WTC11 (cell line): ENCODE measurements around the gene KLHL22. TPM values are rescaled to one million over a fixed set of nuclear protein-coding genes. Genes with fewer than 3 reads are reported as not detected.
A peak's percentile ranks its signal among the peaks of the same experiment; 100 is the strongest.

ENCODE experiments used
- ATAC-seq: fragments of 200-7000 bp; cut with Tn5 transposase; 2 replicates; pipeline ENCODE4 v1.10.0; 2021; ENCODE audit warnings: mild to moderate bottlenecking, moderate library complexity
- CTCF ChIA-PET: fragments of 300-600 bp; sonication (Branson Sonifier 250); formaldehyde crosslinking; loops from one replicate; lab custom pipeline; 2021; ENCODE audit warnings: antibody characterized with exemption; lab: Charles Lee
- POLR2A ChIA-PET: fragments of 350-600 bp; sonication (Branson Sonifier 250); formaldehyde crosslinking; loops from one replicate; lab custom pipeline; 2021; ENCODE audit warnings: antibody characterized with exemption; lab: Charles Lee
- DNase-seq: peaks from one replicate; pipeline ENCODE4 v3.0.0; 2021; ENCODE audit warnings: low spot score
- H3K27ac Mint-ChIP-seq: 2 replicates; pipeline ENCODE4 v1.8.0; 2021; ENCODE audit warnings: mixed read lengths
- H3K27me3 Mint-ChIP-seq: 2 replicates; pipeline ENCODE4 v1.8.0; 2021; ENCODE audit warnings: low read depth, mild to moderate bottlenecking, moderate library complexity, mixed read lengths
- H3K36me3 Mint-ChIP-seq: 2 replicates; pipeline ENCODE4 v1.8.0; 2021; ENCODE audit warnings: mixed read lengths
- H3K4me1 Mint-ChIP-seq: 2 replicates; pipeline ENCODE4 v1.8.0; 2022; ENCODE audit warnings: mixed read lengths
- H3K4me3 Mint-ChIP-seq: 2 replicates; pipeline ENCODE4 v1.8.0; 2021; ENCODE audit warnings: mild to moderate bottlenecking, moderate library complexity, mixed read lengths
- H3K9me3 Mint-ChIP-seq: 2 replicates; pipeline ENCODE4 v1.8.0; 2021; ENCODE audit warnings: mixed read lengths
- ATF1 ChIP-seq: sonication (generic); formaldehyde crosslinking; IDR thresholded peaks from 2 replicates; pipeline ENCODE4 v1.8.1; 2023; ENCODE audit warnings: mild to moderate bottlenecking, moderate library complexity, missing genetic modification reagents
- CREB1 ChIP-seq: sonication (generic); formaldehyde crosslinking; IDR thresholded peaks from 2 replicates; pipeline ENCODE4 v1.8.0; 2023; ENCODE audit warnings: mild to moderate bottlenecking, missing genetic modification reagents
- ELF4 ChIP-seq: sonication (generic); formaldehyde crosslinking; IDR thresholded peaks from 2 replicates; pipeline ENCODE4 v1.8.1; 2022; ENCODE audit warnings: low read depth, mild to moderate bottlenecking, moderate library complexity, missing genetic modification reagents
- ETV6 ChIP-seq: sonication (generic); formaldehyde crosslinking; IDR thresholded peaks from 2 replicates; pipeline ENCODE4 v1.8.1; 2022; ENCODE audit warnings: mild to moderate bottlenecking, missing genetic modification reagents
- GRHL2 ChIP-seq: fragments of 250-450 bp; sonication (Bioruptor Pico); IDR thresholded peaks from 2 replicates; pipeline ENCODE4 v1.8.0; 2022; ENCODE audit warnings: mild to moderate bottlenecking, moderate library complexity; ENCODE audit not compliant: insufficient replicate concordance, severe bottlenecking
- HMGA2 ChIP-seq: fragments of 250-450 bp; sonication (Bioruptor Pico); IDR thresholded peaks from 2 replicates; pipeline ENCODE4 v1.4.0; 2021; ENCODE audit warnings: mild to moderate bottlenecking, moderate library complexity
- NFATC4 ChIP-seq: fragments of 250-450 bp; sonication (Bioruptor Pico); IDR thresholded peaks from 2 replicates; pipeline ENCODE4 v1.9.0; 2021; ENCODE audit warnings: mild to moderate bottlenecking
- SOX15 ChIP-seq: fragments of 250-450 bp; sonication (Bioruptor Pico); IDR thresholded peaks from 2 replicates; pipeline ENCODE4 v1.9.0; 2021; ENCODE audit warnings: mild to moderate bottlenecking
- SP1 ChIP-seq: sonication (generic); formaldehyde crosslinking; conservative IDR thresholded peaks from 2 replicates; pipeline ENCODE4 v1.8.1; 2022; ENCODE audit warnings: missing genetic modification reagents
- ZNF138 ChIP-seq: sonication (generic); formaldehyde crosslinking; conservative IDR thresholded peaks from 2 replicates; pipeline ENCODE4 v1.8.1; 2022; ENCODE audit warnings: mild to moderate bottlenecking, moderate library complexity, missing genetic modification reagents
- ZNF317 ChIP-seq: sonication (generic); formaldehyde crosslinking; IDR thresholded peaks from 2 replicates; pipeline ENCODE4 v1.8.1; 2023; ENCODE audit warnings: low read depth, mild to moderate bottlenecking, moderate library complexity, missing genetic modification reagents, borderline replicate concordance
- total RNA-seq: library from RNA; stranded (reverse); gene quantifications from 3 replicates; pipeline ENCODE4 v1.2.3, GENCODE V29; 2021
- TF ChIP-seq, protein P1 (sequence below): fragments of 250-450 bp; sonication (Bioruptor Pico); IDR thresholded peaks from 2 replicates; pipeline ENCODE4 v1.8.0; 2021; ENCODE audit warnings: mild to moderate bottlenecking
- TF ChIP-seq, protein P2 (sequence below): sonication (generic); formaldehyde crosslinking; IDR thresholded peaks from 2 replicates; pipeline ENCODE4 v1.8.1; 2022; ENCODE audit warnings: mild to moderate bottlenecking, moderate library complexity, missing genetic modification reagents
- TF ChIP-seq, protein P3 (sequence below): sonication (generic); formaldehyde crosslinking; IDR thresholded peaks from 2 replicates; pipeline ENCODE4 v1.8.0; 2023; ENCODE audit warnings: mild to moderate bottlenecking, missing genetic modification reagents
- TF ChIP-seq, protein P4 (sequence below): fragments of 200-600 bp; IDR thresholded peaks from 2 replicates; pipeline ENCODE4 v1.8.0; 2022; ENCODE audit warnings: antibody characterized with exemption
- TF ChIP-seq, protein P5 (sequence below): sonication (generic); formaldehyde crosslinking; IDR thresholded peaks from 2 replicates; pipeline ENCODE4 v1.8.1; 2022; ENCODE audit warnings: low read depth, mild to moderate bottlenecking, moderate library complexity, missing genetic modification reagents, borderline replicate concordance

The KLHL22 gene
- total RNA-seq, 1 experiment from 2014 or later = 15.7 TPM

DNA sequence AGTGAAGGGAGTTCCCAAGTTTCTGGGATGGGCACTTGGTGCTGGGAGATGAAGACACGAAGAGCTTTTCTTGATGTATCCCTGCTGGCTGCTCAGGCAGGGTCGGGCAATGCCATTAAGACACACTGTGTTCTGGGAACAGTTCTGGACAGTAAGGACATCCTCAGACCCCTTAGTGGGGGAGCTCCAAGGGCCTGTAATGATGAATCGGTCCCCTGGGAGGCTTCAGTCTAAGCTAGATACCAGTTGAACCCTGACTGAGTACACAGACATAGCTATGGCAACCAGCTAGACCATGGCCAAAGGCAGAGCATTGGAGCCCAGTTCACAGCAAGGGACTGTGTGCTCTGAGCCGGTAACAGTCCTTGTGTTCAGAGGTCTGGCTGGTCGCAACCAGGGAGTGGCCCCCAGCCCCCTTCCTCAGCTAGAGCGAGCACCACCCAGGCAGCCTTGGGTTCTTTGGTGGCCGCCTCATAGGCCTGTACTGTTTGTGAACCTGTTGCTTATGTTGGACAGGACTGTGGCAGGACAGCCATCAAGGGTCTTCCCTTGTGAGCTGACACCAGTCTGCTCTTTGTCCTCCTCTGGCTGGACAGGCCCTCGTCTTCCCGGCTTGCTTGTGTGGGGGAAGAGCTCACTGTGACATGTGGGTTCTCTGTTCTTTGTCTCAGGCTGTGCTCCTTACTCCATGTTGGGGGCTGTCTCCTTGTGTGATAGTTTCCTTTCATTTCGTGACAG lies 36.8 kb upstream of the KLHL22 start:
- Mint-ChIP-seq H3K9me3 (peaks cover 6% of the 10 kb centered on the region), H3K4me1 (peaks cover 29% of the 10 kb centered on the region), H3K27ac (peak overlapping the region; percentile 83), H3K27me3 (no peaks in the 10 kb centered on the region; the same call in 1 of the 2 replicates), H3K36me3 (peaks cover 18% of the 10 kb centered on the region), H3K4me3 (no peak overlapping the region)
- DNase-seq = no peak
- no peak for ATAC-seq
- CTCF ChIA-PET = interaction anchor here (0.6 to 2.9 kb wide), 5 partner anchors 14 to 381 kb away, joined by 3 to 14 read pairs (median 3); no protein-coding TSS in a partner anchor
- TF ChIP-seq ZNF317 = no peak
- TF ChIP-seq ELF4 (CRISPR knock-in tag) = no peak
- TF ChIP-seq ZNF138 (CRISPR knock-in tag) = no peak
- TF ChIP-seq, protein P1, sequence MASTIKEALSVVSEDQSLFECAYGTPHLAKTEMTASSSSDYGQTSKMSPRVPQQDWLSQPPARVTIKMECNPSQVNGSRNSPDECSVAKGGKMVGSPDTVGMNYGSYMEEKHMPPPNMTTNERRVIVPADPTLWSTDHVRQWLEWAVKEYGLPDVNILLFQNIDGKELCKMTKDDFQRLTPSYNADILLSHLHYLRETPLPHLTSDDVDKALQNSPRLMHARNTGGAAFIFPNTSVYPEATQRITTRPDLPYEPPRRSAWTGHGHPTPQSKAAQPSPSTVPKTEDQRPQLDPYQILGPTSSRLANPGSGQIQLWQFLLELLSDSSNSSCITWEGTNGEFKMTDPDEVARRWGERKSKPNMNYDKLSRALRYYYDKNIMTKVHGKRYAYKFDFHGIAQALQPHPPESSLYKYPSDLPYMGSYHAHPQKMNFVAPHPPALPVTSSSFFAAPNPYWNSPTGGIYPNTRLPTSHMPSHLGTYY = no peak
- TF ChIP-seq, protein P2, sequence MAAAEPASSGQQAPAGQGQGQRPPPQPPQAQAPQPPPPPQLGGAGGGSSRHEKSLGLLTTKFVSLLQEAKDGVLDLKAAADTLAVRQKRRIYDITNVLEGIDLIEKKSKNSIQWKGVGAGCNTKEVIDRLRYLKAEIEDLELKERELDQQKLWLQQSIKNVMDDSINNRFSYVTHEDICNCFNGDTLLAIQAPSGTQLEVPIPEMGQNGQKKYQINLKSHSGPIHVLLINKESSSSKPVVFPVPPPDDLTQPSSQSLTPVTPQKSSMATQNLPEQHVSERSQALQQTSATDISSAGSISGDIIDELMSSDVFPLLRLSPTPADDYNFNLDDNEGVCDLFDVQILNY = no peak
- no peak for TF ChIP-seq NFATC4
- TF ChIP-seq, protein P3, sequence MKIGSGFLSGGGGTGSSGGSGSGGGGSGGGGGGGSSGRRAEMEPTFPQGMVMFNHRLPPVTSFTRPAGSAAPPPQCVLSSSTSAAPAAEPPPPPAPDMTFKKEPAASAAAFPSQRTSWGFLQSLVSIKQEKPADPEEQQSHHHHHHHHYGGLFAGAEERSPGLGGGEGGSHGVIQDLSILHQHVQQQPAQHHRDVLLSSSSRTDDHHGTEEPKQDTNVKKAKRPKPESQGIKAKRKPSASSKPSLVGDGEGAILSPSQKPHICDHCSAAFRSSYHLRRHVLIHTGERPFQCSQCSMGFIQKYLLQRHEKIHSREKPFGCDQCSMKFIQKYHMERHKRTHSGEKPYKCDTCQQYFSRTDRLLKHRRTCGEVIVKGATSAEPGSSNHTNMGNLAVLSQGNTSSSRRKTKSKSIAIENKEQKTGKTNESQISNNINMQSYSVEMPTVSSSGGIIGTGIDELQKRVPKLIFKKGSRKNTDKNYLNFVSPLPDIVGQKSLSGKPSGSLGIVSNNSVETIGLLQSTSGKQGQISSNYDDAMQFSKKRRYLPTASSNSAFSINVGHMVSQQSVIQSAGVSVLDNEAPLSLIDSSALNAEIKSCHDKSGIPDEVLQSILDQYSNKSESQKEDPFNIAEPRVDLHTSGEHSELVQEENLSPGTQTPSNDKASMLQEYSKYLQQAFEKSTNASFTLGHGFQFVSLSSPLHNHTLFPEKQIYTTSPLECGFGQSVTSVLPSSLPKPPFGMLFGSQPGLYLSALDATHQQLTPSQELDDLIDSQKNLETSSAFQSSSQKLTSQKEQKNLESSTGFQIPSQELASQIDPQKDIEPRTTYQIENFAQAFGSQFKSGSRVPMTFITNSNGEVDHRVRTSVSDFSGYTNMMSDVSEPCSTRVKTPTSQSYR (CRISPR knock-in tag) = no peak
- no peak for TF ChIP-seq SOX15 (CRISPR knock-in tag)
- TF ChIP-seq CREB1 = no peak
- POLR2A ChIA-PET = no interaction called here

DNA sequence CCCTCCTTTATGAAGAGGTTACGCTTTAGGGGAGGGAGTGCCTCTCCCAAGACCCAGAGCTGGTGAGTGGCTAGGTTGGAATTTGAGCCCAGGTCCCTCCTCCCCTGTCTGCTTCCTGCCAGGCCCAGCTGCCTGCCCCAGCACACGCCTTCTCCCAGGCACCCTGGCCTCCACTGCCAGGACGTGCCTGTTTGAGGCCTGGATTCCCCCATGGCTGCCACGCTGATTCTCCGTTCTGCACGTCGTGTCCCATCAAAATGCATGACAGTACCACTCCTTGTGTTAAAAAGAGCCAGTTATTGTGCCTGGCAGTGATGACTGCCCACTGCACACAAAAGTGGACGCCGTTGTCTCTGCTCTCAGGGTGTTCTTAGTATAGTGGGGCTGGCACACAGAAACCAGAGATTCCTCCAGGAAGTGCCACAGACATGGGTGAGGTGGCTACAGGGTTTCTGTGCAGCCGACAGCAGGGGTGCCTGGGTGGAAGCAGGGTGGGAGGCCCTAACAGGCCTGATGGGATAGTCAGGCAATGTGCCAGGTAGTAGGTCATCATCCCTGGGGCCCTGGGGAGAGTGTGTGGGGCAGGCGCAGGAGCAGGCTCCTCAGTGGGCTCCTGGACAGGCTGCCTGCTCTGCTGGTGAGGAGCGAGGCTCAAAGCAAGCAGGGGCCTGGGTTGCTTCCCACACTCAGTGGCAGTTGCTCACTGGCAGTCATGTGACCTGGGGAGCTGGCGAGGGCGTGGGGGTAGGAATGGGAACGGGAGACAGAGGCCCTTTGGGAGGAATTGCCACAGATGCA lies 36.0 kb upstream of the KLHL22 start:
- Mint-ChIP-seq H3K4me1 (peaks cover 35% of the 10 kb centered on the region), H3K36me3 (peaks cover 21% of the 10 kb centered on the region), H3K9me3 (peaks cover 6% of the 10 kb centered on the region), H3K27me3 (no peaks in the 10 kb centered on the region; the same call in 1 of the 2 replicates), H3K4me3 (no peak overlapping the region), H3K27ac (peak overlapping the region; percentile 84)
- ATAC-seq (peak; percentile 86), DNase-seq (peak; percentile 23)
- ChIA-PET CTCF (interaction anchor here (1.0 to 2.9 kb wide), 5 partner anchors 13 to 113 kb away, joined by 3 to 14 read pairs (median 4); no protein-coding TSS in a partner anchor), POLR2A (no interaction called here)
- TF ChIP-seq ATF1 (CRISPR knock-in tag) (no peak), GRHL2 (CRISPR knock-in tag) (no peak), SP1 (no peak), HMGA2 (CRISPR knock-in tag) (no peak), ETV6 (CRISPR knock-in tag) (peak; percentile 42; the same call in 1 of the 2 replicates)
- TF ChIP-seq, protein P4, sequence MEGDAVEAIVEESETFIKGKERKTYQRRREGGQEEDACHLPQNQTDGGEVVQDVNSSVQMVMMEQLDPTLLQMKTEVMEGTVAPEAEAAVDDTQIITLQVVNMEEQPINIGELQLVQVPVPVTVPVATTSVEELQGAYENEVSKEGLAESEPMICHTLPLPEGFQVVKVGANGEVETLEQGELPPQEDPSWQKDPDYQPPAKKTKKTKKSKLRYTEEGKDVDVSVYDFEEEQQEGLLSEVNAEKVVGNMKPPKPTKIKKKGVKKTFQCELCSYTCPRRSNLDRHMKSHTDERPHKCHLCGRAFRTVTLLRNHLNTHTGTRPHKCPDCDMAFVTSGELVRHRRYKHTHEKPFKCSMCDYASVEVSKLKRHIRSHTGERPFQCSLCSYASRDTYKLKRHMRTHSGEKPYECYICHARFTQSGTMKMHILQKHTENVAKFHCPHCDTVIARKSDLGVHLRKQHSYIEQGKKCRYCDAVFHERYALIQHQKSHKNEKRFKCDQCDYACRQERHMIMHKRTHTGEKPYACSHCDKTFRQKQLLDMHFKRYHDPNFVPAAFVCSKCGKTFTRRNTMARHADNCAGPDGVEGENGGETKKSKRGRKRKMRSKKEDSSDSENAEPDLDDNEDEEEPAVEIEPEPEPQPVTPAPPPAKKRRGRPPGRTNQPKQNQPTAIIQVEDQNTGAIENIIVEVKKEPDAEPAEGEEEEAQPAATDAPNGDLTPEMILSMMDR = no peak
- TF ChIP-seq, protein P5, sequence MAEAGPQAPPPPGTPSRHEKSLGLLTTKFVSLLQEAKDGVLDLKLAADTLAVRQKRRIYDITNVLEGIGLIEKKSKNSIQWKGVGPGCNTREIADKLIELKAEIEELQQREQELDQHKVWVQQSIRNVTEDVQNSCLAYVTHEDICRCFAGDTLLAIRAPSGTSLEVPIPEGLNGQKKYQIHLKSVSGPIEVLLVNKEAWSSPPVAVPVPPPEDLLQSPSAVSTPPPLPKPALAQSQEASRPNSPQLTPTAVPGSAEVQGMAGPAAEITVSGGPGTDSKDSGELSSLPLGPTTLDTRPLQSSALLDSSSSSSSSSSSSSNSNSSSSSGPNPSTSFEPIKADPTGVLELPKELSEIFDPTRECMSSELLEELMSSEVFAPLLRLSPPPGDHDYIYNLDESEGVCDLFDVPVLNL = no peak
